ENCODE measurements around the gene RIOK3.

The RIOK3 gene

DNA sequence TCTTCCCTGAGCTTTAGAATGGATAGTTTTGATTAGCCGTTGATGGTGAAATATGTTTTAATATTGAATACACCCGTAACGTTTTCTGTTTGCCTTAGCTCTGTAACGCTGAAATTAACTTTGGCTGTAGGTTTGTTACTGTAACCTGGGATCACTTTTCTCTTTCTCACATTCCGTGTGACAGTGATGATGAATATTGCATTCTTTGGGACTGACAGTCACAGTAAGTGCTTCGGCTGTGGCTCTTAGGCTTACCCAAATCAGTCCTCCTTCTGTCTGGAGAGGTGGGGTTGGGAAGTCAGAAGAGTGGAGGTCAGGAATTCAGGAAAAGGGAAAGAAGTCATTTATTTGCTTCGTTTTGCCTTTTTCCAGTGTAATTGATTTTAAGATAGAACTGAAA lies 68.2 kb downstream of the RIOK3 start:
- Histone ChIP-seq H3K27me3 (ENCODE audit: low read length) (no peaks in the 10 kb centered on the region), H3K4me3 (ENCODE audit: insufficient read depth, low read length, poor library complexity, severe bottlenecking) (no peak overlapping the region), H3K4me2 (ENCODE audit: low read depth, low read length, poor library complexity, severe bottlenecking) (no peak overlapping the region), H3K36me3 (ENCODE audit: low read length) (peaks cover 51% of the 10 kb centered on the region), H3F3A (ENCODE audit: insufficient read depth) (no peaks in the 10 kb centered on the region), H3K9ac (ENCODE audit: low read length) (no peak overlapping the region), H3K79me2 (ENCODE audit: insufficient read depth, low read length) (0 out of 2 replicates have a peak, but pooled peaks cover 3% of the 10 kb centered on the region), H3K9me3 (ENCODE audit: insufficient read depth, low read length) (no peaks in the 10 kb centered on the region), H3K9me2 (replicated peaks; ENCODE audit: insufficient read depth, low read length) (no peaks in the 10 kb centered on the region), H3K27ac (ENCODE audit: low read depth, low read length) (no peak overlapping the region), H2AFZ (ENCODE audit: low read depth, low read length, severe bottlenecking) (no peak overlapping the region), H4K20me1 (ENCODE audit: low read depth, low read length) (no peaks in the 10 kb centered on the region)
- TF ChIP-seq, protein P1, sequence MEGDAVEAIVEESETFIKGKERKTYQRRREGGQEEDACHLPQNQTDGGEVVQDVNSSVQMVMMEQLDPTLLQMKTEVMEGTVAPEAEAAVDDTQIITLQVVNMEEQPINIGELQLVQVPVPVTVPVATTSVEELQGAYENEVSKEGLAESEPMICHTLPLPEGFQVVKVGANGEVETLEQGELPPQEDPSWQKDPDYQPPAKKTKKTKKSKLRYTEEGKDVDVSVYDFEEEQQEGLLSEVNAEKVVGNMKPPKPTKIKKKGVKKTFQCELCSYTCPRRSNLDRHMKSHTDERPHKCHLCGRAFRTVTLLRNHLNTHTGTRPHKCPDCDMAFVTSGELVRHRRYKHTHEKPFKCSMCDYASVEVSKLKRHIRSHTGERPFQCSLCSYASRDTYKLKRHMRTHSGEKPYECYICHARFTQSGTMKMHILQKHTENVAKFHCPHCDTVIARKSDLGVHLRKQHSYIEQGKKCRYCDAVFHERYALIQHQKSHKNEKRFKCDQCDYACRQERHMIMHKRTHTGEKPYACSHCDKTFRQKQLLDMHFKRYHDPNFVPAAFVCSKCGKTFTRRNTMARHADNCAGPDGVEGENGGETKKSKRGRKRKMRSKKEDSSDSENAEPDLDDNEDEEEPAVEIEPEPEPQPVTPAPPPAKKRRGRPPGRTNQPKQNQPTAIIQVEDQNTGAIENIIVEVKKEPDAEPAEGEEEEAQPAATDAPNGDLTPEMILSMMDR (IDR thresholded peaks at IDR 0.05; ENCODE audit: insufficient read depth, low read length, poor library complexity, severe bottlenecking): no peak
- no peak for TF ChIP-seq EZH2phosphoT487 (conservative IDR thresholded peaks at IDR 0.05; ENCODE audit: low read length)

GRCh38 chr18:23521907-23522306 lies 68.8 kb downstream of the RIOK3 start:
- no peak overlapping the region for H3K4me3 ChIP-seq (ENCODE audit: insufficient read depth, low read length, poor library complexity, severe bottlenecking)
- H3K27ac ChIP-seq (ENCODE audit: low read depth, low read length): no peak overlapping the region
- H4K20me1 ChIP-seq (ENCODE audit: low read depth, low read length): no peaks in the 10 kb centered on the region
- H3K9ac ChIP-seq (ENCODE audit: low read length): no peak overlapping the region
- H3K79me2 ChIP-seq (ENCODE audit: insufficient read depth, low read length): no peaks in the 10 kb centered on the region
- TF ChIP-seq, protein P1 (IDR thresholded peaks at IDR 0.05; ENCODE audit: insufficient read depth, low read length, poor library complexity, severe bottlenecking): no peak
- TF ChIP-seq EZH2phosphoT487 (conservative IDR thresholded peaks at IDR 0.05; ENCODE audit: low read length): no peak
- no peaks in the 10 kb centered on the region for H3F3A ChIP-seq (ENCODE audit: insufficient read depth)
- peaks cover 53% of the 10 kb centered on the region for H3K36me3 ChIP-seq (ENCODE audit: low read length)
- H3K9me3 ChIP-seq (ENCODE audit: insufficient read depth, low read length): no peaks in the 10 kb centered on the region
- H3K27me3 ChIP-seq (ENCODE audit: low read length): no peaks in the 10 kb centered on the region
- no peak overlapping the region for H2AFZ ChIP-seq (ENCODE audit: low read depth, low read length, severe bottlenecking)
- H3K4me2 ChIP-seq (ENCODE audit: low read depth, low read length, poor library complexity, severe bottlenecking): no peak overlapping the region
- H3K9me2 ChIP-seq (replicated peaks; ENCODE audit: insufficient read depth, low read length): no peaks in the 10 kb centered on the region

GRCh38 chr18:23523429-23524212 lies 70.5 kb downstream of the RIOK3 start:
- no peak overlapping the region for H3K4me3 ChIP-seq (ENCODE audit: insufficient read depth, low read length, poor library complexity, severe bottlenecking)
- H3K9me2 ChIP-seq (replicated peaks; ENCODE audit: insufficient read depth, low read length): no peaks in the 10 kb centered on the region
- H3K27me3 ChIP-seq (ENCODE audit: low read length): no peaks in the 10 kb centered on the region
- no peak overlapping the region for H3K27ac ChIP-seq (ENCODE audit: low read depth, low read length)
- H3K9ac ChIP-seq (ENCODE audit: low read length): no peak overlapping the region
- H4K20me1 ChIP-seq (ENCODE audit: low read depth, low read length): no peaks in the 10 kb centered on the region
- H3K4me2 ChIP-seq (ENCODE audit: low read depth, low read length, poor library complexity, severe bottlenecking): no peak overlapping the region
- H3K9me3 ChIP-seq (ENCODE audit: insufficient read depth, low read length): no peaks in the 10 kb centered on the region
- no peaks in the 10 kb centered on the region for H3K79me2 ChIP-seq (ENCODE audit: insufficient read depth, low read length)
- no peak for TF ChIP-seq EZH2phosphoT487 (conservative IDR thresholded peaks at IDR 0.05; ENCODE audit: low read length)
- no peaks in the 10 kb centered on the region for H3F3A ChIP-seq (ENCODE audit: insufficient read depth)
- no peak overlapping the region for H2AFZ ChIP-seq (ENCODE audit: low read depth, low read length, severe bottlenecking)
- H3K36me3 ChIP-seq (ENCODE audit: low read length): peaks cover 54% of the 10 kb centered on the region

- Histone ChIP-seq H2AFZ (ENCODE audit: low read depth, low read length, severe bottlenecking) (no peak overlapping the region), H3K9me3 (ENCODE audit: insufficient read depth, low read length) (no peaks in the 10 kb centered on the region), H3K79me2 (ENCODE audit: insufficient read depth, low read length) (no peaks in the 10 kb centered on the region), H4K20me1 (ENCODE audit: low read depth, low read length) (no peaks in the 10 kb centered on the region), H3K4me2 (ENCODE audit: low read depth, low read length, poor library complexity, severe bottlenecking) (no peak overlapping the region), H3K9me2 (replicated peaks; ENCODE audit: insufficient read depth, low read length) (no peaks in the 10 kb centered on the region), H3K27ac (ENCODE audit: low read depth, low read length) (no peak overlapping the region), H3K4me3 (ENCODE audit: insufficient read depth, low read length, poor library complexity, severe bottlenecking) (no peak overlapping the region), H3K9ac (ENCODE audit: low read length) (no peak overlapping the region), H3K36me3 (ENCODE audit: low read length) (peaks cover 52% of the 10 kb centered on the region; the same call in 1 of the 2 replicates), H3K27me3 (ENCODE audit: low read length) (no peaks in the 10 kb centered on the region), H3F3A (ENCODE audit: insufficient read depth) (no peaks in the 10 kb centered on the region)
- TF ChIP-seq EZH2phosphoT487 (conservative IDR thresholded peaks at IDR 0.05; ENCODE audit: low read length): no peak
- TF ChIP-seq, protein P1 (IDR thresholded peaks at IDR 0.05; ENCODE audit: insufficient read depth, low read length, poor library complexity, severe bottlenecking): no peak
Measured at GRCh38 chr18:23524213-23524707, 71.2 kb downstream of the RIOK3 start.

All from SU-DHL-6 (cell line).